B cell (primary cell): Measurements from ENCODE around the gene DNAJB9. TPM values are rescaled to one million over a fixed set of nuclear protein-coding genes. Genes with fewer than 3 reads are reported as not detected.
"Not testable (repeated sequence)": the region's sequence is repeated elsewhere in the genome, so short reads cannot be mapped to it uniquely, and the experiment has no call there.

ENCODE experiments used
- ATAC-seq: fragments of 200-7000 bp; cut with Tn5 transposase; one replicate; pipeline ENCODE4 v1.10.0; 2021; ENCODE audit warnings: low read depth, mild to moderate bottlenecking, moderate number of reproducible peaks, moderate library complexity
- CTCF ChIA-PET: fragments of 350-600 bp; sonication (Branson Sonifier 250); formaldehyde crosslinking; loops from one replicate; lab custom pipeline; 2021; ENCODE audit warnings: antibody characterized with exemption, inconsistent platforms; lab: Charles Lee
- POLR2A ChIA-PET: fragments of 350-600 bp; sonication (Branson Sonifier 250); formaldehyde crosslinking; loops from one replicate; lab custom pipeline; 2021; ENCODE audit warnings: antibody characterized with exemption; lab: Charles Lee
- DNase-seq: peaks from one replicate; pipeline ENCODE4 v3.0.0; 2013
- H2AFZ ChIP-seq: 2 replicates; pipeline ENCODE4 v1.6.1; 2012; ENCODE audit warnings: mild to moderate bottlenecking, low read depth, low read length; ENCODE audit not compliant: insufficient read depth, poor library complexity, severe bottlenecking
- H3K27ac ChIP-seq, 2 donors: 1 replicate in 1 of 2; 2 replicates in 1 of 2; pipeline ENCODE4 v1.5.1; 2012 to 2013; ENCODE audit warnings: low read length in 2 of 2, mild to moderate bottlenecking in 2 of 2, moderate library complexity in 1 of 2
- H3K27me3 ChIP-seq, 4 experiments: fragments of 200-600 bp in 1 of 4; sonication (generic) in 1 of 4; replicated peaks in 1 of 4; 1 replicate in 2 of 4; 2 replicates in 2 of 4; pipeline versions ENCODE4 v1.6.1 to v1.7.0; 2013 to 2016; ENCODE audit warnings: low read length in 3 of 4, mild to moderate bottlenecking in 2 of 4, mixed read lengths in 1 of 4, moderate library complexity in 1 of 4; ENCODE audit not compliant: insufficient read depth in 4 of 4, control insufficient read depth in 3 of 4; ENCODE audit errors: control extremely low read depth in 1 of 4
- H3K36me3 ChIP-seq, 2 experiments: replicated peaks in 1 of 2; 1 replicate in 1 of 2; 2 replicates in 1 of 2; pipeline versions ENCODE4 v1.6.1 to v1.7.1; 2013; ENCODE audit warnings: low read length in 1 of 2; ENCODE audit not compliant: insufficient read depth in 2 of 2, control insufficient read depth in 1 of 2; ENCODE audit errors: control extremely low read depth in 1 of 2, extremely low read depth in 1 of 2
- H3K4me1 ChIP-seq, 2 donors: fragments of 200-600 bp in 1 of 2; sonication (generic) in 1 of 2; 1 replicate in 1 of 2; 2 replicates in 1 of 2; pipeline versions ENCODE4 v1.5.1 to v1.6.1; 2013 to 2017; ENCODE audit warnings: low read length in 2 of 2; ENCODE audit not compliant: control insufficient read depth in 2 of 2, insufficient read depth in 2 of 2
- H3K4me2 ChIP-seq: replicated peaks from 2 replicates; pipeline ENCODE3; 2012; ENCODE audit warnings: mild to moderate bottlenecking, low read depth, low read length; ENCODE audit not compliant: poor library complexity, severe bottlenecking
- H3K4me3 ChIP-seq, 5 experiments: fragments of 200-600 bp in 1 of 5; sonication (generic) in 1 of 5; 1 replicate in 3 of 5; 2 replicates in 2 of 5; pipeline versions ENCODE4 v1.5.1 to v1.7.0; 2011 to 2016; ENCODE audit warnings: low read length in 4 of 5, mild to moderate bottlenecking in 4 of 5, low read depth in 2 of 5, control low read depth in 1 of 5, moderate library complexity in 1 of 5; ENCODE audit not compliant: insufficient read depth in 1 of 5; ENCODE audit errors: control extremely low read depth in 1 of 5, extremely low read depth in 1 of 5
- H3K79me2 ChIP-seq: fragments of 200-600 bp; sonication (generic); one replicate; pipeline ENCODE4 v1.6.0; 2016; ENCODE audit warnings: low read length; ENCODE audit not compliant: control insufficient read depth, insufficient read depth
- H3K9ac ChIP-seq: fragments of 200-600 bp; sonication (generic); 2 replicates; pipeline ENCODE4 v1.6.1; 2017; ENCODE audit warnings: mild to moderate bottlenecking, low read length, moderate library complexity
- H3K9me3 ChIP-seq, 3 donors: one replicate each; pipeline versions ENCODE4 v1.6.1 to v1.7.1; 2013; ENCODE audit warnings: low read length in 2 of 3; ENCODE audit not compliant: control insufficient read depth in 2 of 3, insufficient read depth in 1 of 3; ENCODE audit errors: control extremely low read depth in 1 of 3
- H4K20me1 ChIP-seq: 2 replicates; pipeline ENCODE4 v1.6.0; 2012; ENCODE audit warnings: mild to moderate bottlenecking, low read length; ENCODE audit not compliant: insufficient read depth, control insufficient read depth, poor library complexity, severe bottlenecking
- H3K27ac Mint-ChIP-seq: one replicate; pipeline ENCODE4 v1.8.0; 2021; ENCODE audit warnings: mixed read lengths
- H3K27me3 Mint-ChIP-seq: one replicate; pipeline ENCODE4 v1.8.0; 2021; ENCODE audit warnings: mixed read lengths
- H3K4me1 Mint-ChIP-seq: one replicate; pipeline ENCODE4 v1.8.0; 2021; ENCODE audit warnings: mixed read lengths
- H3K4me3 Mint-ChIP-seq: one replicate; pipeline ENCODE4 v1.8.0; 2021; ENCODE audit warnings: mixed read lengths
- H3K9me3 Mint-ChIP-seq: one replicate; pipeline ENCODE4 v1.8.0; 2022; ENCODE audit warnings: mixed read lengths; ENCODE audit not compliant: insufficient read depth
- CTCF ChIP-seq: fragments of 200-600 bp; IDR thresholded peaks from one replicate; pipeline ENCODE4 v1.8.0; 2022; ENCODE audit warnings: antibody characterized with exemption, mild to moderate bottlenecking
- EZH2 ChIP-seq: IDR thresholded peaks from 2 replicates; pipeline ENCODE4 v1.6.1; 2012; ENCODE audit warnings: borderline replicate concordance, low read depth, mild to moderate bottlenecking, moderate library complexity, low read length; ENCODE audit not compliant: insufficient read depth, poor library complexity, severe bottlenecking
- WGBS: methylation state at CpG from one replicate; pipeline ENCODE4 v1.1.5; 2013; ENCODE audit warnings: missing lambda C conversion rate; ENCODE audit not compliant: insufficient coverage; 5-methylcytosine and 5-hydroxymethylcytosine counted together
- intact Hi-C: fragments of 100-400 bp; cut with micrococcal nuclease; formaldehyde crosslinking; loops from one replicate; pipeline ENCODE4 v1.10.0; 2022
- polyA plus RNA-seq: library from polyadenylated mRNA; depleted of rRNA; stranded (reverse); fragments of >200 nt; gene quantifications from 2 replicates; pipeline ENCODE4 v1.2.3, GENCODE V29; 2012
- total RNA-seq, 2 donors: library from RNA; stranded (reverse); fragments of 120-200 nt in 1 of 2; gene quantifications; 1 replicate in 1 of 2; 2 replicates in 1 of 2; pipeline versions ENCODE4 v1.2.3 to v1.2.4, GENCODE V29; 2013 to 2022

Gene DNAJB9
- total and polyA plus RNA-seq, 2 donors (not counting 1 experiment from before 2014, with no cell fraction given): 19.5 to 23.1 TPM

- H3K9ac ChIP-seq, H3K27ac Mint-ChIP-seq, H3K27me3 Mint-ChIP-seq, H3K4me2 ChIP-seq, ATAC-seq, H3K4me3 Mint-ChIP-seq, intact Hi-C loops, H3K27me3 ChIP-seq, H2AFZ ChIP-seq, DNase-seq, POLR2A ChIA-PET, H3K79me2 ChIP-seq, H3K4me3 ChIP-seq, H3K36me3 ChIP-seq, H4K20me1 ChIP-seq, H3K27ac ChIP-seq: not testable (repeated sequence)
- peaks cover 49% of the 10 kb centered on the region for H3K4me1 Mint-ChIP-seq
- peaks cover 19% of the 10 kb centered on the region for H3K9me3 Mint-ChIP-seq
- peaks cover 0 to 23% (median 22%) of the 10 kb centered on the region in 3 donors for H3K9me3 ChIP-seq
- CTCF ChIA-PET: interaction anchor here (1.2 kb wide), 1 partner anchor 15 kb away, joined by 3 read pairs; no protein-coding TSS in a partner anchor
- peaks cover 34 to 40% of the 10 kb centered on the region in 2 donors for H3K4me1 ChIP-seq
Measured at GRCh38 chr7:108556665-108557064, 13.0 kb upstream of the DNAJB9 start.

GRCh38 chr7:108557191-108557590 is 12.5 kb upstream of the DNAJB9 start:
- Histone ChIP-seq H3K9me3 (peaks cover 0 to 23% (median 22%) of the 10 kb centered on the region in 3 donors), H3K9ac (no peak overlapping the region), H4K20me1 (no peaks in the 10 kb centered on the region), H3K27me3 (no peaks in the 10 kb centered on the region), H3K4me3 (no peak overlapping the region), H3K79me2 (peaks cover 13% of the 10 kb centered on the region), H3K4me1 (peaks cover 29 to 35% of the 10 kb centered on the region in 2 donors), H3K4me2 (no peak overlapping the region), H2AFZ (no peak overlapping the region), H3K36me3 (peaks cover 3% of the 10 kb centered on the region in 2 experiments), H3K27ac (no peak overlapping the region)
- H3K4me1 Mint-ChIP-seq: peaks cover 45% of the 10 kb centered on the region
- ATAC-seq (no peak), DNase-seq (no peak)
- H3K27ac Mint-ChIP-seq: peak overlapping the region; percentile 28
- H3K9me3 Mint-ChIP-seq: peaks cover 19% of the 10 kb centered on the region
- TF ChIP-seq CTCF: no peak
- TF ChIP-seq EZH2: no peak
- CTCF ChIA-PET: interaction anchor here (1.2 kb wide), 1 partner anchor 16 kb away, joined by 3 read pairs; no protein-coding TSS in a partner anchor
- WGBS: 100% methylated on average over 2 of the region's 3 CpGs
- POLR2A ChIA-PET: no interaction called here
- intact Hi-C loops: no loop called here
- no peaks in the 10 kb centered on the region for H3K27me3 Mint-ChIP-seq
- H3K4me3 Mint-ChIP-seq: no peak overlapping the region
